Measurements from ENCODE around the gene STARD3. TPM values are rescaled to one million over a fixed set of nuclear protein-coding genes. Genes with fewer than 3 reads are reported as not detected.

STARD3 gene
- total and polyA plus RNA-seq, 10 donors = 59.5 to 166 (median 100) TPM

DNA sequence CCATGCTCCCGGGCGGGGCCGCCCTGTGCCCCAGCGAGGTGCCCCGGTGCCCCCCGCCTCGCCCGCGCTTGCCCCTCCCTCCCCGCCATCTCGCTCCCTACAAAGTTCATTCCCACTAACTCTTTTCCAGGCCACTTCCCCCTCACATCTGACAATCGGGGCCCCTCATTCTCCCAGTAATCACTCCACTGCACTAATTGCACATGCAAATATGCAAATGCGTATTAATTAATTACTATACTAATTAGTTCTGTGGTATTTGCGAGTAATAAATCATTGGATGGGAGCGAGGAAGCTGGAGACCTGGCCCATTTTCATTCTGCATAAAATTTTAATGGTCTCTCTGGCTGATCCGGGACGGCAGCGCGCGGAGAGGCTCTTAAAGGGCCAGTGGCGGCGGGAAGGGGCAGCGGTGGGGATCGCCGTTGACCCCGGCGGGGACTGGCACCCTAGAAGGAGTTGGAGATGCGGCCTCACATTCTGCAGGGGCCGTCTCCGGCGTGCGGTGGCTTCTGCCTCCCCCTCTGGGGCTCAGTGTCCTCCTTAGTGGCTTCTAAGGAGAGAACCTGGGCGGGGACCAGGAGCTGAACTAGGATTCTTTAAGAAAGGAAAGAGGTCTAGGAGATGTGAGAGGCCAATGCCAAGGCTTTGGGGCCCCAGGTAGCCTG, 18.6 kb upstream of the STARD3 start:
- Histone ChIP-seq H3K36me3 (no peaks in the 10 kb centered on the region), H3K27ac (peak overlapping the region in 5 of 8 donors; percentile 12 to 82 (median 57)), H3K4me1 (peaks cover 0 to 42% (median 34%) of the 10 kb centered on the region in 6 donors), H3K9me3 (no peaks in the 10 kb centered on the region), H3K4me3 (peak overlapping the region; percentile 30 to 83 (median 50)), H3K27me3 (replicated peaks in 1 of 7) (peaks cover 0 to 70% (median 8%) of the 10 kb centered on the region in 7 donors)
- intact Hi-C loops (cut with DNase I; ENCODE audit: low total_unique reads) = no loop called here
- TF ChIP-seq POLR2AphosphoS5 (IDR thresholded peaks at IDR 0.05) = no peak
- TF ChIP-seq, protein P1, sequence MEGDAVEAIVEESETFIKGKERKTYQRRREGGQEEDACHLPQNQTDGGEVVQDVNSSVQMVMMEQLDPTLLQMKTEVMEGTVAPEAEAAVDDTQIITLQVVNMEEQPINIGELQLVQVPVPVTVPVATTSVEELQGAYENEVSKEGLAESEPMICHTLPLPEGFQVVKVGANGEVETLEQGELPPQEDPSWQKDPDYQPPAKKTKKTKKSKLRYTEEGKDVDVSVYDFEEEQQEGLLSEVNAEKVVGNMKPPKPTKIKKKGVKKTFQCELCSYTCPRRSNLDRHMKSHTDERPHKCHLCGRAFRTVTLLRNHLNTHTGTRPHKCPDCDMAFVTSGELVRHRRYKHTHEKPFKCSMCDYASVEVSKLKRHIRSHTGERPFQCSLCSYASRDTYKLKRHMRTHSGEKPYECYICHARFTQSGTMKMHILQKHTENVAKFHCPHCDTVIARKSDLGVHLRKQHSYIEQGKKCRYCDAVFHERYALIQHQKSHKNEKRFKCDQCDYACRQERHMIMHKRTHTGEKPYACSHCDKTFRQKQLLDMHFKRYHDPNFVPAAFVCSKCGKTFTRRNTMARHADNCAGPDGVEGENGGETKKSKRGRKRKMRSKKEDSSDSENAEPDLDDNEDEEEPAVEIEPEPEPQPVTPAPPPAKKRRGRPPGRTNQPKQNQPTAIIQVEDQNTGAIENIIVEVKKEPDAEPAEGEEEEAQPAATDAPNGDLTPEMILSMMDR (IDR thresholded peaks at IDR 0.05 in 8 of 11, conservative IDR thresholded peaks at IDR 0.05 in 3 of 11) = no peak
- WGBS, 5 donors = 3 to 6% (median 5%) methylated on average over 26 to 33 of the region's 33 CpGs
- no peak for DNase-seq

DNA sequence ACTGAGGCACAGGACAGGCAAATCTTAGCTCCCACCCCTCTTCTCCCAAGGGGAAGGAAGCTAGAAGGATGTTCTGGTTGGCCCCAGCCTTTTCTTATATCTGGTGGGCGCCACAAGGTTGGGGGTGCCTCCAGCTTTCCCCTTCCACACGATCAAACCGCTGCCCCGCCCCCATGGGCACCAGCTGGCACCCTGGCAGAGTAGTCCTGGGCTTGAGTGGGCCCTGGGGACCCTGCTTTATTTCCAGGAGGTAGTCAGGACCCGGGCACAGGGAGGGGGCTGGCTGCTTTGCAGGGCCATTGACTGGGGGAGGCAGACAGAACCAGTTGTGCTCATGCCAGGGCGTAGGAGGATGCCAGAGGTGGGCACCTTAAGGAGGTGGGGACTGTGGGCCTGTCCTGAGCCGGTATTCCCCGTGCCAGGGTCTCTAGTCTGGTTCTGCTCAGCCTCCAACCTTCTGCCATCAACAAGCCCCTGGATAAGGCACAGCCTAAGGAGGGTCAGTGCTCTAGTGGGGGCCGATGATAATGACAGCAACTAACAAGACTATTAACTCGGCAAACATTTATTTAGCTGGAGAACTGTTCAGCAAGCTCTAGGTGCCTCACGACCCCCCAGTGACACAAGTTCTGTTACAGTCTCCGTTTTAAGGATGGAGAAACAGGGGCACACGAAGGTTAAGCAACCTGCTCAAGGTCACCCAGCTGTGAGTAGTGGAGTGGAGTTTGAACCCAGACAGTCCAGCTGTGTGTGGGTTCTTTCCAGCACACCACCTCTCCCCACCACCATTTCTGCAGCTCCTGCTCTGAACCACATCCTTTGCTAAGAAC, 17.8 kb upstream of the STARD3 start:
- intact Hi-C loops (cut with DNase I; ENCODE audit: low total_unique reads) = no loop called here
- Histone ChIP-seq H3K9me3 (no peaks in the 10 kb centered on the region), H3K27me3 (replicated peaks in 1 of 7) (peaks cover 0 to 69% (median 8%) of the 10 kb centered on the region in 7 donors), H3K36me3 (no peaks in the 10 kb centered on the region), H3K27ac (no peak overlapping the region), H3K4me3 (peak overlapping the region in 1 of 8 donors; percentile 83), H3K4me1 (peaks cover 0 to 48% (median 38%) of the 10 kb centered on the region in 6 donors)
- TF ChIP-seq POLR2AphosphoS5 (IDR thresholded peaks at IDR 0.05) = no peak
- TF ChIP-seq, protein P1 (IDR thresholded peaks at IDR 0.05 in 8 of 11, conservative IDR thresholded peaks at IDR 0.05 in 3 of 11) = no peak
- no peak for TF ChIP-seq POLR2A (IDR thresholded peaks at IDR 0.05)
- 57 to 68% (median 60%) methylated on average over 7 to 13 of the region's 13 CpGs for WGBS, 5 donors
- DNase-seq = no peak

DNA sequence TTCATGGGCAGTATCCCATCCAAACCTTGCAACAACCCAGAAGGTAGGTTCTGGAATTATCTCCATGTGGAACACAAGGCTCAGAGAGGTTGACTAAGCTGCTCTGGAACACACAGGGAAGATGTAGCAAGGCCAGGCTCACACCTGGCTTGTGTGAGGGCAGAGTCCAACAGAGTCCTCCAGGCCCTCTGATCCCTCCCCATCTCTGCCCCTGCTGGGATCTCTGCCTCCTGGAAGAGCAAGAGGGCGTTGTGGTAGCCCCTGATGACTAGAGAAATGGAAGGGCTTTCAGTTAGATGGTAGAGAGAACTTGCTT, 17.2 kb upstream of the STARD3 start:
- Histone ChIP-seq H3K27ac (no peak overlapping the region), H3K27me3 (replicated peaks in 1 of 7) (peaks cover 0 to 67% (median 9%) of the 10 kb centered on the region in 7 donors), H3K4me1 (peaks cover 0 to 48% (median 38%) of the 10 kb centered on the region in 6 donors), H3K9me3 (no peaks in the 10 kb centered on the region), H3K36me3 (no peaks in the 10 kb centered on the region), H3K4me3 (no peak overlapping the region)
- TF ChIP-seq POLR2AphosphoS5 (IDR thresholded peaks at IDR 0.05) (no peak), POLR2A (IDR thresholded peaks at IDR 0.05) (no peak)
- TF ChIP-seq, protein P1 (IDR thresholded peaks at IDR 0.05 in 8 of 11, conservative IDR thresholded peaks at IDR 0.05 in 3 of 11) = no peak
- intact Hi-C loops (cut with DNase I; ENCODE audit: low total_unique reads) = loop anchor here (5.0 to 10.0 kb wide), 2 partner anchors 133 to 245 kb away; partner anchors contain the start of genes IKZF3 and ZPBP2
- 64 to 91% (median 73%) methylated on average over 1 of the region's 1 CpG for WGBS, 5 donors
- DNase-seq = no peak

Measured in spleen (tissue), 11 donors.